Measurements from ENCODE around the gene UCHL3.

DNA sequence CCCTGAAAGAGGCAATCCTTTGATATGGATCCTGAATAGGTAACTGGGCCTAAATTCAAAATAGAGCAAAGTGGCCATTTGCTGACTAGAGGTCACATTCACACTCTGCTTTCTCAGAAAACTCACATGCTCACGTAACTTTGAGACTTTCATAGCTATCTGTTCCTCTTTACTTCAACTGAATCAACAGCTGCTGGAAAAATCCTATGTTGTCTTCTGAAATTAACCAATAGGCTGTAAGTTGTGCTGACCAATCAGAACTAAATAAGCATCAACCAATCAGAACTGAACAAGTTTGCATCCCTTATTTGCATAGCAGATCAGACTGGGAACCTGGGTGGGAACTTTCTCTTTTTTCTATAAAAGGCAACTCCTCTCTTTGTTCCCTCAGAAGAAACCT lies 43.6 kb upstream of the UCHL3 start:
- TF ChIP-seq, protein P1, sequence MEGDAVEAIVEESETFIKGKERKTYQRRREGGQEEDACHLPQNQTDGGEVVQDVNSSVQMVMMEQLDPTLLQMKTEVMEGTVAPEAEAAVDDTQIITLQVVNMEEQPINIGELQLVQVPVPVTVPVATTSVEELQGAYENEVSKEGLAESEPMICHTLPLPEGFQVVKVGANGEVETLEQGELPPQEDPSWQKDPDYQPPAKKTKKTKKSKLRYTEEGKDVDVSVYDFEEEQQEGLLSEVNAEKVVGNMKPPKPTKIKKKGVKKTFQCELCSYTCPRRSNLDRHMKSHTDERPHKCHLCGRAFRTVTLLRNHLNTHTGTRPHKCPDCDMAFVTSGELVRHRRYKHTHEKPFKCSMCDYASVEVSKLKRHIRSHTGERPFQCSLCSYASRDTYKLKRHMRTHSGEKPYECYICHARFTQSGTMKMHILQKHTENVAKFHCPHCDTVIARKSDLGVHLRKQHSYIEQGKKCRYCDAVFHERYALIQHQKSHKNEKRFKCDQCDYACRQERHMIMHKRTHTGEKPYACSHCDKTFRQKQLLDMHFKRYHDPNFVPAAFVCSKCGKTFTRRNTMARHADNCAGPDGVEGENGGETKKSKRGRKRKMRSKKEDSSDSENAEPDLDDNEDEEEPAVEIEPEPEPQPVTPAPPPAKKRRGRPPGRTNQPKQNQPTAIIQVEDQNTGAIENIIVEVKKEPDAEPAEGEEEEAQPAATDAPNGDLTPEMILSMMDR (IDR thresholded peaks at IDR 0.05; ENCODE audit: low read length): no peak
- TF ChIP-seq EZH2phosphoT487 (IDR thresholded peaks at IDR 0.05; ENCODE audit: low read length) (no peak), EZH2 (optimal IDR thresholded peaks at IDR 0.05; ENCODE audit: low read depth, low read length) (no peak)

Data from MM.1S (cell line).